HTERT RPE-1 (cell line): ENCODE data around the gene GPBP1L1.
"Not testable (repeated sequence)": the region's sequence is repeated elsewhere in the genome, so short reads cannot be mapped to it uniquely, and the experiment has no call there.

Experiments used
- in situ Hi-C: fragments of 300-500 bp; cut with MboI; formaldehyde crosslinking; loops from 4 replicates; pipeline ENCODE4 v1.14.3; 2020; ENCODE audit warnings: low sequenced_read_pairs

GPBP1L1 gene

DNA sequence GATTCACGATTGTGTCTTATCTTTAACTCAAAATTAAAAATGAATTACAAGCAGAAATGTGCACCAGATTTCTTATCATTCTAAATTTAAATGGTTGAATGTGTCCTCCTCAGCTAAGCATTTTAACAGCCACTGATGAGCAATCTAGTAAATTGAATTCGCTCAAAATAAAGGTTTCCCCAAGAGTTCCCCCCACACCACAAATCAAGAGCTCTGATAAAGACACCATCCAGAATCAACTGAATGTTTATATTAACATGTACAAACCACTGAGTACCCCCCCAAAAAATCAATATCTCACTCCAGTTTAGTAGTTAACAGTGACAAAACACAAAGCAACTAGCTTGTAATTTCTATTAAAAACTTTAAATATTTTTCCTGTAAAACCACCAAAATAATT is 1.9 kb downstream of the GPBP1L1 start:
- in situ Hi-C loops: no loop called here

GRCh38 chr1:45682942-45683341 is 3.4 kb downstream of the GPBP1L1 start:
- in situ Hi-C loops: no loop called here

GRCh38 chr1:45679123-45679522 is 7.2 kb downstream of the GPBP1L1 start:
- in situ Hi-C loops: no loop called here

- in situ Hi-C loops: no loop called here
Observed at GRCh38 chr1:45678489-45678888, 7.8 kb downstream of the GPBP1L1 start.

DNA sequence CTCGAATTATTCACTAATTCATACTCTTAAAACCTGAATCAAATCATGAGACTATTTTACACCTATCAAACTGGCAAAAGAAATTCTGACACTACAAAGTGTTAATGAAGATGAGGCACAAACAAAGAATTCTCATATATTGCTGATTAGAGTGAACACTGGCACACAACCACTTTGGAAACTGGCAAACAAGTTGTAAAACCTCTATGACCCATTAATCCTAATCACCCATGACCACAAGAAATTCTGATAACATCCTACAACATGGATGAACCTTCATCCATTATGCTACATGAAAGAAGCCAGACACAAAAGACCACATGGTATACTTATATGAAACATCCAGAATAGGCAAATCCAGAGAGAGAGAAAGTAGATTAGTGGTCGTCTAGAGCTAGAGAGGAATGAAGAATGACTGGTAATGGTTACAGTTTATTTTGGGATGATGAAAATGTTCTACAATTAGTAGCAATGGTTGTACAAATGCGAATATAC is 8.5 kb downstream of the GPBP1L1 start:
- in situ Hi-C loops: no loop called here

DNA sequence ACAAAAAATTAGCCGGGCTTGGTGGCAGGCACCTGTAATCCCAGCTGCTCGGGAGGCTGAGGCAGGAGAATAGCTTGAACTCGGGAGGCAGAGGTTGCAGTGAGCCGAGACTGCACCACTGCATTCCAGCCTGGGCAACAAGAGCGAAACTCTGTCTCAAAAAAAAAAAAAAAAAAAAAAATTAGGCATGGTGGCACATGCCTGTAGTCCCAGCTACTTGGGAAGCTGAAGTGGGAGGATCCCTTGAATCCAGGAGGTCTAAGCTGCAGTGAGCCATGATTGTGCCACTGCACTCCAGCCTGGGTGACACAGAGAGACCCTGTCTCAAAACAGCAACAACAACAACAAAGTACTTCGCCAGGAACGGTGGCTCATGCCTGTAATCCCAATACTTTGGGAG is 9.8 kb downstream of the GPBP1L1 start:
- in situ Hi-C loops: not testable (repeated sequence)

- in situ Hi-C loops: no loop called here
Observed at GRCh38 chr1:45674478-45674877, 11.9 kb downstream of the GPBP1L1 start.

- in situ Hi-C loops: no loop called here
Observed at GRCh38 chr1:45673956-45674355, 12.4 kb downstream of the GPBP1L1 start.

DNA sequence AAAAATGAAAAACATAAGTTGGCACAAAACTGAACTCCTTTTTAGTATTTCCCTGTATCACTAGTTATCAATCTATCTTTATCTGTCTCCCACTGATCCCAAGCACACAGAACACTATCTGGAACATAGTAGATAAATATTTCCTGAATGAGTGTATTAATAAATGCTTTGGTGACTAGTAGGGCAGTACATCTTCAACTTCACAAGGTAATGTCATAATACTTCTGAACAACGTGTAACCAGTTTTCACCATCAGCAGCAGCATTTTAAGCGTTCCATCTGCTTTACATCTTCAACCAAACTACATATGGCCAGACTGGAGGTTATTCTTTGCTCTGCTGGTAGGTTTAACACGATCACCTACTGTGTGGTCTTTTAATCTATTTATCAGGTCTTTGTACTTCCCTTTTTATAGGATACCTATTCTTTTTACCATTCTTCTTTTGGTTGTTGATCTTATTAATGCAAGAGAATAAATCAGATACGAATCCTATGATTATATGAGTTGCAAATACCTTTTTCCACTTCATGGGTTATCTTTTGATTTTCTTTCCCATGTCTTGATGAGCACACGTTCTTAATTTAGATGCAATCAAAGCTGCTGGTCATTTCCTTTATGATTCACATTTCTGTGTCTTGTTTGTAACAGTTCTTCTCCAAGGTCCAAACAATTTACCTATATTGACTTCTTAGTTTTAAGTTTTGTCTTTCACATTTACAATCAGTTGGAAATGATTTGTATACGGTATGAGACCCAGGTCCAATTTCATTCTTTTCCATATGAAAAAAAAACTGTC is 16.3 kb downstream of the GPBP1L1 start:
- in situ Hi-C loops: no loop called here

DNA sequence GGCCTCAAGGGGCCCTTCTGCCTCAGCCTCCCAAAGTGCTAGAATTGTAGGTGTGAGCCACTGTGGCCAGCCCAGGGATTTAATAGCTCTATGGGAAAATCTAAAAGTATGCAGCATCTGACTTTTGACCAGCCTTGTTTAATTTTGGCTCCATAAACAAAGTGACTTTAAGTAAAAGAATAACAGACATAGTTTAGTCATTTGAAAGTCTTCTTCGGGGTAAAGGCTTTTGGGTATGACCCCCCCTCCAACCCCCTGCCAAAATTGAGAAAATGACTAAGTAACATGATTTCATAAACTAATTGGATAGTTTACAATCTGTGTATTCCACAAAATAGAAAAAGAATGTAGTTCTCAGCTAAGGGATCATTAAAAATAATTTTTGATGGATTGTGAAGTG is 17.0 kb downstream of the GPBP1L1 start:
- in situ Hi-C loops: no loop called here

GRCh38 chr1:45668526-45668925 is 17.8 kb downstream of the GPBP1L1 start:
- in situ Hi-C loops: no loop called here

DNA sequence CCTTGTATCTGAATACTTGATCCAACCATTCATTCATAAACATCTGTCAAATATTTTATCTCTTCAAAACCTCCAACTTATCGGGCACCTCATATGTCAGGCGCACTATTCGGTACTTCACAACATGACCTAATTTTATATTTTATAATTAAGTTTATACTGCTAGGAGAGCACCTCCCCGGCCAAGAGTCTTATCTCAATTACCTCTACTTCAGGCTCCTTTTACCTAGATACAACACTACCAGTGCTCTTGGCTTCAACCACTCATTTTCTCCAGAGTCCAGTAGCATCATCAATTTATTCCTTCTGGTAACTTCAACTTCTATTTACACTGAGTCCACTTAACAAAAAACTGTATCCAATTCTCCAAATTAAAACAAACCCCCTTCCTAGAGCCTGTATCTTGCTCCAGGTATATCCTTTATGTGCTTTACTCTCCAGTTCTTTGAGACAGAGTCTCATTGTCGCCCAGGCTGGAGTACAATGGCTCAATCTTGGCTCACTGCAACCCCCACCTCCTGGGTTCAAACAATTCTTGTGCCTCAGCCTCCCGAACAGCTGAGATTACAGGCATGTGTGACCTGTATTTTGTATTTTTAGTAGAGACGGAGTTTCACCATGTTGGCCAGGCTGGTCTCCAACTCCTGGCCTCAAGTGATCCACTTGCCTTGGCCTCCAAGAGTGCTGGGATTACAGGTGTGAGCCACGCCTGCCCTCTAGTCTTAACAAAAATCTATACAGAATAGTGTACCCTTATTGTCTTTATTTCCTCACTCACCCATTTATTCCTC is 18.8 kb downstream of the GPBP1L1 start:
- in situ Hi-C loops: no loop called here

DNA sequence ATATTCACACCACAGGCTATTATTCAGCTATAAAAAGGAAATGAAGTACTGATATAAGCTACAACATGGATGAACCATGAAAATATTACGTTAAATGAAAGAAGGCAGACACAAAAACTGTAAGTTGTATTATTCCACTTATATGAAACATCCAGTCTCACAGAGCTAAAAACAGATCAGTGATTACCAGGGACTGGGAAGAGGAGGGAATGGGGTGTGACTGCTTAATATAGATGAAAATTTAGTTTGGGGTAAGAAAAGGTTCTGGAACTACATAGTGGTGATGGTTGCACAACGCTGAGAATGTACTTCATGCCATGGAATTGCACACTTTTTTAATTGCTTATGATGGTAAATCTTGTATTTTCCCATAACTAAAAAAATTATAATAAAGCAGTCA is 19.5 kb downstream of the GPBP1L1 start:
- in situ Hi-C loops: no loop called here

- in situ Hi-C loops: no loop called here
Observed at GRCh38 chr1:45660336-45660735, 26.0 kb downstream of the GPBP1L1 start.

DNA sequence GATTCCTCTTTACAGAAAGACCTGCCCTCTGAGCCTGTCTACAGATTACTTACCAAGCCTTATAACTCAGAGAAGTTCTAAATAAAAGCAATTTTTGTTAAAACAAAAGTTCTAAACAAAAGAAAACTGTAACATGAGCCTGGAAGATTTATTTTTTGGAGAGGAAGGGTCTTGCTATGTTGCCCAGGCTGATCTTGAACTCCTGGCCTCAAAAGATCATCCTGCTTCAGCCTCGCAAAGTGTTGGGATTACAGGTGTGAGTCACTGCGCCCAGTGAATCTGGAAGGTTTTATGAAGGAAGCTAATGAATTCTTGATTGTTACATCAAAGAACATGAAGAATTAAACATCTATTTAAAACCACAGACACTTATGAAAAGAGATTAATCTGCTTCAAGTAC is 27.1 kb downstream of the GPBP1L1 start:
- in situ Hi-C loops: no loop called here

GRCh38 chr1:45658171-45658570 is 28.2 kb downstream of the GPBP1L1 start:
- in situ Hi-C loops: no loop called here

GRCh38 chr1:45656573-45657226 is 29.6 kb downstream of the GPBP1L1 start:
- in situ Hi-C loops: no loop called here

GRCh38 chr1:45654540-45655280 is 31.6 kb downstream of the GPBP1L1 start:
- in situ Hi-C loops: no loop called here

GRCh38 chr1:45647248-45648021 is 38.9 kb downstream of the GPBP1L1 start:
- in situ Hi-C loops: no loop called here

- in situ Hi-C loops: no loop called here
Observed at GRCh38 chr1:45644661-45645060, 41.7 kb downstream of the GPBP1L1 start.
